CD4-positive, alpha-beta T cell treated with Interleukin-15 for 1 hour (primary cell): ENCODE measurements around the gene GLS.

ENCODE experiments used
- DNase-seq: peaks from one replicate; pipeline ENCODE4 v3.0.0-alpha.2; 2020

GLS gene

GRCh38 chr2:190999058-190999457 is 118.4 kb downstream of the GLS start:
- no peak for DNase-seq

DNA sequence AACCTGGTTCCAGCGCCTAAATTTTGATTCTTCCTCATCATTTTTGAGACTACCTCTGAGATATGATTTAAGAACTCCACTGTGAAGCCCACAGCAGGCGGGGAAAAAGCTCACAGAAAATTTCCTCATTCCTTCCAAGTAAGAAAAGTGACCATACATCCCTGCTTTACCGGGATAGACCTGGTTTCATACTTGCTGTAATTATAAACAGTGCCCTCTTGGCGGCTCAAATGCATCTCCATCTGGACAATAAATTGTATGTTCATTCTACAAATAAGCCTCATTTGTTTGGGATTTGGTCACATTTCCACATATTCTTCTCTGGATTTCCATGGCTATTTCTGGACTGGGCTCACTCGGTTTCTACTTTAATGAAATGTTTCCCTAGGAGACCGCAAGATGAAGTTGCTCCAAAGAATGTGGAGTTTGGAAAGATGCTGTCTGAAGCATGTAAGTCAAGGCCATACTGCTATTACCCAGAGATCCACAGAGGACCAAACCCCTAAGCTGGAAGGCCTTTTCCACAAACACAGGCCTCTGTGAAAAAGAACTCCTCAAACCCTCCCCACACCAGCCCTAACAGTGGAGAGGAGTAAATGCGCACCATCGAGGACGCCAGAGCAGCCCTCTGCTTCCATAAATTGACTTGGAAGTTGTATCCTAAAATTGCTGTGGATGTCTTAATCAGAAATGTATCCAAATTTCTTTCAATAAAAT is 119.5 kb downstream of the GLS start:
- DNase-seq, result no peak

DNA sequence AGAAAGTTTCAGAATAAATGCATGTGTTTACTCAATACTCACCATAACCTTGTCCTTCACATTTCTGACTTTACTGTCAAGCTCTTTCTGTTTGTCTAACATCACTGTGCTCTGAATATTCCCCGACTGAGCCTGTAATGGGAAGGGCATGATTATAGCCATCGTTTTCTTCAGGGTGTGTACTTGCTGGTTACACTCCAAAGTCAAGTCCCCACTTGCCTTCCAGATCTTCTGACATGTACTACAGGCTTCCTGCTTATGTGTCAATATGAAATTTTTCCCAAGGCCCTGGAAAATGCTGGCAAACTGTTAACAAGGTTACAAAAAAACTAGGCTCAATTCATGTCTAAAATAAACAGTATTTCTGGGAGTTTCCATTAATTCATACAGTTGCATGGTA is 120.4 kb downstream of the GLS start:
- no peak for DNase-seq

DNA sequence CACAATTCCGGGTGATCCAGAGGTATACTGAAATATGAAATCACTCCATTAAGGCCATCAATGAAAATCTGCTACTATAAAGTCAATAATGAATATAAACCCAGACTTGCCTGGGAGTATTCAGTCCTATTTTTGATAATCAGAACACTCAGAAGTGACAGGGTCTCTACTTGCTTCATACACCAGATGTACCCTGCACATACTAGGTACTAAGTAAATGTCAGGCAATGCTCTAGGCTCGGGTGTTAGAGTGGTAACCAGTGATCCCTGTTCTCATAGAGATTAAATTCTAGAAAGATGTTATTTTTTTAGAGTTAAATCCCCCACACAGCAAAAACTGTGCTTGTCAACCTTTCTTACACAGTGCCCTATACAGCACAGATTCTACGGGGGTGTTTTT is 121.0 kb downstream of the GLS start:
- no peak for DNase-seq

GRCh38 chr2:191003405-191004309 is 123.0 kb downstream of the GLS start:
- no peak for DNase-seq

- no peak for DNase-seq
Observed at GRCh38 chr2:191006297-191006696, 125.7 kb downstream of the GLS start.

- DNase-seq, result no peak
Observed at GRCh38 chr2:191006997-191007783, 126.6 kb downstream of the GLS start.

- no peak for DNase-seq
Observed at GRCh38 chr2:191008286-191008685, 127.7 kb downstream of the GLS start.

- no peak for DNase-seq
Observed at GRCh38 chr2:191009541-191010374, 129.1 kb downstream of the GLS start.

- DNase-seq, result no peak
Observed at GRCh38 chr2:191010887-191011885, 130.6 kb downstream of the GLS start.

DNA sequence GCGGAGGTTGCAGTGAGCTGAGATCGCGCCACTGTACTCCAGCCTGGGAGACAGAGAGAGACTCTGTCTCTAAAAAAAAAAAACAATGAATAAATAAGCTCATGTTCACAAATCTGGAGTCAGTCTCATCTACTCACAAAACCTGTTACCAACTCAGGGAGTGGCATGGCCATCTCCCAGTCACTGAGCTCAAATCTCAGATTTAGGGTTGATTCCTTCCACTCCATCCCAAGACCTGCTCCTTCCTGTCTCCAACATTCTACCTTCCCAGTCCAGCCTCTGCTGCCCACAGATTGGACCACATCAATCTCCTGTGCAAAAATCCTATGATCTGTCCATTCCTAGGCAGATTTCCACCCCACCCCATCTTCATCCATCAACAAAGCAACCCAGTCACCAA is 131.7 kb downstream of the GLS start:
- no peak for DNase-seq

- DNase-seq, result no peak
Observed at GRCh38 chr2:191012845-191013681, 132.4 kb downstream of the GLS start.

GRCh38 chr2:191013682-191013931 is 133.0 kb downstream of the GLS start:
- no peak for DNase-seq

DNA sequence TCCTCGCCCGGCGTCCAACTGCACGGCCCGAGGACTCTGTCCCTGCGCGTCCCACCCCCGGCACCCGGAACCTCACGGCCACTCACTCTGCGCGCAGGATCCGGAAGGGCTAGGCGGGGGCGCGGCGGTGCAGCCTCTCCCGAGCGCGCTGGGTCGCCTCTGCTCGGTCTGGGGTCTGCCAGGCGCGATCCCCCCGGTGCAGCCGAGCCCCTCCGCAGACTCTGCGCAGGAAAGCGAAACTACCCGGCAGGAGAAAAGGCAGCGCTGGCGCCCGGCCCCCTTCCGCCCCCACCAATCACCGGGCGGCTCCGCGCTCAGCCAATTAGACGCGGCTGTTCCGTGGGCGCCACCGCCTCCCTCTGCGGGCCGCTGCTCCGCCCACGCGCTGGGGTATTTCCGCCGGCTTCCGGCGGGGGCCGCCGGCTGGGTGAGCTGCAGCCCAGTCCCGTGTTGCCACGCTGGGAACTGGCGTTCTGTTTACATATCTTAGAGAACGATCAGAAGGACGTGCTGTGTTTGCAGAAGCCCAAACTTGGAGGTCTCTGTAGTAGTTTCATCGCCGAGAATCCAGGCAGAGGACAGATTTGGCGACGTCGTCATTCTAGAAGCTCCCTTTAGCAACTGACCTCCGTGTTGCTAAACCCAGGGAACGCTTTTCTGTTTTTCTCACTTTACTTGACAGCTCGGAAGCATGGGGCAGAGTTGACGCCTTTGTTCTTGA is 133.5 kb downstream of the GLS start, which contains the start of gene STAT1:
Gene STAT1, minus strand, starts transcription at position 240 of the 721 bp plus-strand sequence. CDS start 4,168 bp downstream, outside the sequence.
- DNase-seq, result peak; percentile 92

GRCh38 chr2:191014653-191015020 is 134.0 kb downstream of the GLS start:
- DNase-seq, result no peak
